ENCODE data around the gene BCL2L13. TPM values are rescaled to one million over a fixed set of nuclear protein-coding genes. Genes with fewer than 3 reads are reported as not detected.

The BCL2L13 gene
- total RNA-seq, 1 experiment from 2014 or later = 26.0 TPM

- no peaks in the 10 kb centered on the region for H3K4me1 Mint-ChIP-seq
- no peaks in the 10 kb centered on the region for H3K23me2 ChIP-seq (ENCODE audit: insufficient read length, low read depth, low read length, poor library complexity, severe bottlenecking)
- no peak overlapping the region for H3T11ph ChIP-seq (ENCODE audit: low read length)
- no CpG with 5 or more reads among the region's 4 CpGs for WGBS (ENCODE audit: extremely low coverage, insufficient read length, low lambda C conversion rate)
- no peak overlapping the region for H2AK5ac ChIP-seq (ENCODE audit: insufficient read length, low read length)
- no peak overlapping the region for H3K14ac ChIP-seq (ENCODE audit: insufficient read depth, low read length)
- H3K18ac ChIP-seq (ENCODE audit: insufficient read length, low read depth, low read length) = no peak overlapping the region
- H2BK120ac ChIP-seq (ENCODE audit: low read depth, low read length, poor library complexity, severe bottlenecking) = no peak overlapping the region
- no peaks in the 10 kb centered on the region for H4K20me1 ChIP-seq (ENCODE audit: control insufficient read depth, insufficient read depth, insufficient read length)
- no peak overlapping the region for H3K4me2 ChIP-seq (ENCODE audit: insufficient read depth, insufficient read length, low read length)
- 0 out of 2 replicates have a peak, but pooled peaks cover 2% of the 10 kb centered on the region for H3K79me2 ChIP-seq (ENCODE audit: insufficient read depth, low read length)
- H3K27ac Mint-ChIP-seq = no peak overlapping the region
- no peak overlapping the region for H3K9ac ChIP-seq (ENCODE audit: extremely low read depth, insufficient read length, low read length)
- no peak overlapping the region for H2BK5ac ChIP-seq (ENCODE audit: insufficient read length, low read length)
- no peak overlapping the region for H2BK15ac ChIP-seq (ENCODE audit: low read depth, low read length)
- no peak overlapping the region for H3K4ac ChIP-seq (ENCODE audit: low read depth, low read length)
- H3K27me3 Mint-ChIP-seq (ENCODE audit: low read depth) = no peaks in the 10 kb centered on the region
- no peak overlapping the region for H2BK12ac ChIP-seq (ENCODE audit: insufficient read length, low read depth, low read length)
- no peaks in the 10 kb centered on the region for H3K9me3 ChIP-seq (ENCODE audit: control insufficient read depth, low read depth, low read length)
- no peak for TF ChIP-seq CTCF (conservative IDR thresholded peaks at IDR 0.05)
- DNase-seq = no peak
- peaks cover 3% of the 10 kb centered on the region for H3K79me1 ChIP-seq (ENCODE audit: insufficient read depth, low read depth, low read length, poor library complexity, severe bottlenecking)
- H3K4me1 ChIP-seq (ENCODE audit: insufficient read depth, low read length) = no peaks in the 10 kb centered on the region
- peaks cover 6 to 38% (median 33%) of the 10 kb centered on the region in 3 experiments; a peak in 6 of 7 replicates for H3K36me3 Mint-ChIP-seq (ENCODE audit: insufficient read depth in 1 of 3, low read depth in 3 of 3)
- H4K91ac ChIP-seq (ENCODE audit: insufficient read length, low read depth, low read length) = no peak overlapping the region
- no peak overlapping the region for H4K8ac ChIP-seq (replicated peaks; ENCODE audit: insufficient read length, low read depth, low read length)
- H3K4me3 Mint-ChIP-seq = no peak overlapping the region
- no peak overlapping the region for H2BK20ac ChIP-seq (ENCODE audit: low read depth, low read length, poor library complexity, severe bottlenecking)
- H3K23ac ChIP-seq (ENCODE audit: insufficient read length, low read depth, low read length) = no peak overlapping the region
- H3K27me3 ChIP-seq (ENCODE audit: insufficient read depth, low read length) = no peaks in the 10 kb centered on the region
- H2AFZ ChIP-seq (ENCODE audit: low read length) = no peak overlapping the region
- H3K27ac ChIP-seq (ENCODE audit: insufficient read length, low read depth, low read length) = no peak overlapping the region
- no peak overlapping the region for H3K56ac ChIP-seq (ENCODE audit: insufficient read length, low read depth, low read length)
- no peak overlapping the region for H4K5ac ChIP-seq (ENCODE audit: insufficient read length, low read depth, low read length)
- no peaks in the 10 kb centered on the region for H3K9me3 Mint-ChIP-seq
These were observed 30.6 kb upstream of the BCL2L13 start for GRCh38 chr22:17607891-17608521.
